Amniotic epithelial cell (primary cell): ENCODE data around the gene SNN.

Experiments
- DNase-seq: peaks from one replicate; pipeline ENCODE4 v3.0.0-alpha.2; 2010; ENCODE audit warnings: low read depth

SNN gene

GRCh38 chr16:11635113-11635652, 33.1 kb upstream of the SNN start:
- DNase-seq, result no peak

DNA sequence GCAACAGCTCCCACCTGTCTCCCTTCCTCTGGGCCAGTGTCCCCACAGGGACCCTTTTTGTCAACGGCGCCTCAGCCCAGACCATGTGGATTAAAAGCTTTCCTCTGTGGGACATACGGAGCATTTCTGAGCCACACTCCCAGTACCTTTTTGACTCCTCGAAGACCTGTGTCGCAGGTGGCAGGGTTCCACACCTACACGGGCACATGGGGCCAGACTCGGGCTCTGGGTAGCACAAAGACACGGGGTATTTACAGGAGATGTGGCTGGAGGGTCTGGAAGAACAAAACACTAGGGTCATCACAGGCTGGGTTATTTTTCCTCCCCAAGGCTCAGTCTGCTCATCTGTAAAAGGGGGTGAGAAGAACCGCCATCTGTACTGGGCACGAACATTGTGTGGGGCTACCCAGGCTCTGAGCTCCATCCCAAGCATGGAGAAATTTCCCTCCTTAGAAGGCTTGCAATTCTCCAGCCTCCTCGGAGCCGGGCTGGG, 32.5 kb upstream of the SNN start:
- DNase-seq, result no peak

- DNase-seq, result no peak
Measured at GRCh38 chr16:11636172-11636721, 32.0 kb upstream of the SNN start.

GRCh38 chr16:11637320-11637719, 30.9 kb upstream of the SNN start:
- DNase-seq, result no peak

- DNase-seq, result no peak
Measured at GRCh38 chr16:11638140-11638539, 30.1 kb upstream of the SNN start.

DNA sequence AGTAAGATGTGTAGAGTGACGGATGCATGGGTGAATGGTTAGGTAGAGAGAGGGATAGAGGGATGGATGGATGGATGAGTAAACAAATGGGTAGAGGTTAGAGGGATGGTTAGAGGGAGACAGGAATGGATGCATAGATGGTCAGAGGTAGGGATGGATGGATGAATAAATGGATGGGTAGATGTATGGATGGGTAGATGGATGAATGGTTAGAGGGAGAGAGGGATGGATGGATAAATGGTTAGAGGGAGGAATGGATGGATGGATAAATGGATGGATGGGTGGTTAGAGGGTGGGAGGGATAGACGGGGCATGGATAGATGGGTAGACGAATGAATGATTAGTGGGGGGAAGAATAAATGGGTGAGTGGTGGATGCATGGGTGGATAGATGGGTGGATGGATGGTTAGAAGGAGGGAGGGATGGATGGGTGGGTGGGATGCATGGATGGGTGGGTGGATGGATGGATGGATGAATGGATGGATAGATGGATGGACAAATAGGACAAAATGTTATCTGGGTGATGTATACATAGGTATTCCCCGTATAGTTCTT, 29.2 kb upstream of the SNN start:
- no peak for DNase-seq

DNA sequence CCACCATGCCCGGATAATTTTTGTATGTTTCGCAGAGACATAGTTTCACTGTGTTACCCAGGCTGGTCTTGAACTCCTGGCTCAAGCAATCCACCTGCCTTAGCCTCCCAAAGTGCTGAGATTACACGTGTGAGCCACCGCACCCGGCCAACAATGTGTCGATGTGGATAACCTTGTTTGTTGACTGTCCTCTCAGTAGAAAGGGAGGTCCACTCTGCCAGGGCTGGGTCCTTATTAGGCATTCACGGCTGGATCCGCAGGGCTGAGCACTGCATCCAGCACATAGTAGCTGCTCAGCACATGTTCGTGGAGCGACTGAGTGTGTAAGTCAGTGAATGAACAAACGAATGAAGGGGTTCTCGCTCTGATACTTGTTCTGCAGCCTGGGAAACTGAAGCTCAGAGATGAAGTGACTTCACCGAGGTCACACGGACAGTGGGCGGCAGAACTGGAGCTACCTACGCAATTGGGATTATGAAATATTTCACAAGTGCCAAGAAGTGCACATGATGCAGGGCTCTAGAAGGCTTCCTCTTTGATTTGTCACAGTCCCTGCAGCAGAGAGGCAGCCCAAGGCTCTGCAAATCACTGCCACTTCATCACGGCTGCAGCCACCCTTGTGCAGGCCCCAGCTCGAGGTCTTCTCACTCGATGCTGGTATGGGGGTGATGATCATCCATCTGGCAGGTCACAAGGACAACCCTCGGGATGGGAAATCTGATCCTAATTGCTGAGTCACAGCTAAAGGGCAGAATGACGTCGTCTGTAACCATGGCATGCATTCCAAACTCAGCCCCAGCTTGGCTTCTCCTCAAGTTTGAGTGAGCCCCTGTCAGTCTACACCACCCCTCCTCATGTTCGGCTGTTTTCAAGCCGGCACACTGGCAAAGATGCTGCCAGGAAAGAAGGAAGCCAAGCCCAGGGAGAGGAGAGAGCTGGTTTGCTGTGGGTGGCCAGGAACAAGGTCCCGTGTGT, 28.0 kb upstream of the SNN start:
- DNase-seq, result peak; percentile 95

DNA sequence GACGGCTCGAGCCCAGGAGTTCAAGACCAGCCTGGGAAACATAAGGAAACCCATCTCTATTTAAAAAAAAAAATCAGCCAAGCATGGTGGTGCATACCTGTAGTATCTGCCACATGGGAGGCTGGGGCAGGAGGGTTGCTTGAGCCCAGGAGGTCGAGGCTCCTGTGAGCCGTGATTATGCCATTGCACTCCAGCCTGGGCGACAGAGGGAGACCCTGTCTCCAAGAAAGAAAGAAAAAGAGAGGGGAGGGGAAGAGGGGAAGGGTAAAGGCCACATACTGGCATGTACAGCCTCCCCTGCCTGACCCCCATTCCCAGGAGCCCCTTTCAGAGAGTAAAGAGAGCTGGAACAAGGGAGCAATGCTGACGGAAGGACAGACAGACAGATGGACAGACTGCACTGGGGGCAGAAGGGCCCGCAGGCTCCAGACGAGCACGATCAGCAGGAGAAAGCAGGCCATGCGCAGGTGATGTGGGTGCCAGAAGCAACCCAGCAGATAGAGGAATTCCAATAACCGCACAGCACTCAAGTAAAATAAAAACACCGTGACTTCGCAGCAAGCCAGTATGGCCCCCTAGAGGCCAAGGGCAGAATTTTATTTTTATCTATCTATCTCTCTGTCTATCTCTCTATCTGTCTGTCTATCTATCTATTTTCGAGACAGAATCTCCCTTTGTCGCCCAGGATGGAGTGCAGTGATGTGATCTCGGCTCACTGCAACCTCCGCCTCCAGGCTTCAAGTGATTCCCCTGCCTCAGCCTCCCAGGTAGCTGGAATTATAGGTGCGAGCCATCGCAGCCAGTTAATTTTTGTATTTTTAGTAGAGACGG, 27.1 kb upstream of the SNN start:
- DNase-seq, result peak; percentile 71

DNA sequence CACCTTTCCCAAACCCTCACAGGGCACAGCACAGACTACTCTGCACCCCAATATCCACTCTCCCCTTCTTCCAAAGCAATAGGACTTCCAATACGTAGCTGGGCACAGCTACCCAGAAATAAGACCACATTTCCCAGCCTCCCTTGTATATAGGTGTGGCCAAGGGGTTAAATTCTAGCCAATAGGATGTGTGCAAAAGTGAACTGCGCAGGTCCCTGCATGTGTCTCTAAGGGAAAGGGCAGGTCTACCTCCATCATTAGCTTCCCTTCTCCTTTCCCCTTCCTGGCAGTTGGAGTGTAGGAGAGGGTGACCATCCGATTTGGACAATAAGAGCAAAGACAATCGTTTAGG, 25.5 kb upstream of the SNN start:
- no peak for DNase-seq

GRCh38 chr16:11649276-11649675, 19.0 kb upstream of the SNN start:
- DNase-seq, result no peak

DNA sequence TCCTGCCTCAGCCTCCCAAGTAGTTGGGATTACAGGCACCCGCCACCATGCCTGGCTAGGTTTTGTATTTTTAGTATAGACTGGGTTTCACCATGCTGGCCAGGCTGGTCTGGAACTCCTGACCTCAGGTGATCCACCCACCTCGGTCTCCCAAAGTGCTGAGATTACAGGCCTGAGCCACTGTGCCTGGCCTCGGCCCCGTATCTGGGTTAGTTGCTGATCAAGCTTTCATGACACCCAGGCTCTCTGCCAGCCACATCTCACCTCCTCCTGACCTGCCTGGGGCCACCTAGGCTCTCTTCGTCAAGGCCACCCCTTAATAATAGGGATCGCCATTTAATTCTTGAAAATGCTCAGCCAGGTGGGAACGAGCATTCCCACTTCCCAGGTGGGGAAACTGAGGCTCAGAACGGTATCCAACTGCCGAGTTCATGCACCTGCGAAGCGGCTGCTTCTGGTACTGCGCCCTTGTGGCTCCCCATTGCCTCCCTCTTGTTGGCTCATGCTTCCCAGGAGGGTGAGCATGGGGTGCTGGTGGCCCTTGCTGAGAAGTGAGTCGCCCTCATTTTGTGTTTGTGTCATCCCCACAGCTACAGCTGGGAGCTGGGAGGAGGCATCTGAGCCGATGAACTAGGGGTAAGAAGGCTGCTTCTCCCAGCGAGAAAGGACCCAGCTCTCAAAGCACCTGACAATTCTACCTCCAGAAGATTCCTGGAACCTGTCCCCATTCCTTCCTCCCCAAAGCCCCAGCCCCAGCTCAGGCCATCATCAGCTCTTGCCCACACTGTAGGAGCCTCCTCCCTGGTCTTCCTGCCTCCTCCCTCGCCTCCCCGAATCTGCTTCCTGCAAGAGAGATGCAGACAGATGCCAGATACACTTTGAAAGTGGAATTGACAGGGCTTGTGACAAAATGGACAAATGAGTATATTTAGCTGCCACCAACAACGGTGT, 17.3 kb upstream of the SNN start:
- DNase-seq, result no peak

DNA sequence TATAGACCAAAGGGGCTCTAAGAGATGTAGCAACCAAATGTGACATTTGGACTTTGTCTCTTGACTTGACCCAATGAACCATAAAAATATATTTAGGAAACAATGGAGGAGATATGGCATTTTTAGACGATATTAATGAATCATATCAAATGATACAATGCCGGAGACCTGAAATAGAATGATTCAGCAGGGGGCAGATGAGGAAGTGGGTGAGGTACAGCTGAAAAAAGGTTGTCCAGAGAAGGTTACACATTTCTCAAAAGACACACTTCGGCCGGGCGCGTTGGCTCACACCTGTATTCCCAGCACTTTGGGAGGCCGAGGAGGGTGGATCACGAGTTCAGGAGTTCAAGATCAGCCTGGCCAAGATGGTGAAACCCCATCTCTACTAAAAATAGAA, 16.5 kb upstream of the SNN start:
- no peak for DNase-seq

DNA sequence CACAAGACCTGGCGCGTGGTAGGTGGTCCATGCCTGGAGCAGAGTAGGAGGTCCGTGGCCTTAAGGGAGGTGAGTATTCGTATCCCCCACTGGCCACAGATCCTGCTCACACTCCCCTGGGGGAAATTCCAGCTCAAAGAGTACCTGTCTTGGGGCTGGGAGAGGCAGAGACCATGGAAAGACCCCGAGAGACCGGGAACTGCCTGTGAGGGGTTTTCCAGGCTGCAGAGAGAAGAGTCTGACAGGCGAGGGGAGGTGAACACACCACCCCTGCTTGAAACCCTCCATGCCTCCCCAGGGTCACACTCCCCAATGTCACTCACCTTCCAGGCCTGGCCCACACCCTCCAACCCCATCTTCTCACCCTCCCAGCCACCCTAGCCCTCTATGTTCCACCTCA, 12.6 kb upstream of the SNN start:
- DNase-seq, result no peak

- no peak for DNase-seq
Measured at GRCh38 chr16:11657556-11657955, 10.7 kb upstream of the SNN start.

DNA sequence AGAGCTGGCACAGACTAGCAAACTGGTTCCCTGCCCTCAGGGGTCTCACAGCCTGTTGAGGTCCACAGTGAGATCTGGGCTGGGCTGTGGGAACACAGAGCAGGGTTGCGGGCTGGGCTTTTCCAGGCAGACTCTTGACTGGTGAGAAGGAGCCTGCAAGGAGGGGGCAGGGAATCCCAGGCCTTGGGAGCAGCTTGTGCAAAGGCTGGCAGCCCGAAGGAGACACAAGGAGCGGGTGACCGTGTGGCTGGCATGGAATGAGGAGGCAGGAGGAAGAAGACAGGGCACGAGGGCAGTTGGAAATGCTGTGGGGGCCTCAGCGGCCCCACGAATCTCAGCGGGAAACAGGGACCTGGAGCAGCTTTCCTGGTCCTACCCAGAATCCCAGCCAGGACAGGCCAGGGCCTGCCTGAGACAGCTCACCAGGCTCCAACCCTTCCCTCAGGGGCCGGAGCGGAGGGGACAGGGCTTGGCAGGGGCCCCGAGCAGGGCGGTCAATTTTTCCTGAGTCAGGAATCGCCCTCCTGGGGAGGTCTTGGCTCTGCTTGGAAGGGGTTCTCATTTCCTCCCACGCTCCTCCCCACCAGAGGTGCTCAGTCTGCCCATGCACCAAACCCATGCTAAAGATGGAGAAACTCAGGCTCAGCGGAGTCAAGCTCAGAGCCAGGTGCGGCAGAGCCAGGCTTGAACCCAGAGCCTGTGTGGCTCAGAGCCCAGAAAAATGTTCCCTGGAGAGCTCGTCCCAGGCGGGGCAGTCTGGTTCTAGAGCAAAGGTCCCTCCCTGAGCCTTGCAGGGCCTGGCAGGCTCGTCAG, 9.2 kb upstream of the SNN start:
- DNase-seq, result no peak

DNA sequence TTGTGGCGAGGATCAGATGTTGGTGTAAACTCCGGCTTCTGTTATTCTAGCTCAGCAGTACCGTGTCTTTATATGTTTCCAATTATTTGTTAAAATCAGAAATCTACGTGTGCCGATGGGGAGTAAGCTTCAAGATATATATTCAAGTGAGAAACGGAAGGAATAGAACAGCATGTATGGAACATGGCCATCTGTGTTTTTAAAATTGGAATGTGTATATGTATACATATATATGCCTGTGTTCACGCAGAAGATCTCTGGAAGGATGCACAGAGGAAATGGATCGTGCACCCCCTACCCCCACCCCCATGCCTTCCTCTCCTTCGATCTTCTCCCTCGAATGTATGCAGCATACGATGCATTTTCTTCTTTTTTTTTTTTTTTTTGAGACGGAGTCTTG, 7.7 kb upstream of the SNN start:
- no peak for DNase-seq

GRCh38 chr16:11662582-11662981, 5.7 kb upstream of the SNN start:
- DNase-seq, result no peak

DNA sequence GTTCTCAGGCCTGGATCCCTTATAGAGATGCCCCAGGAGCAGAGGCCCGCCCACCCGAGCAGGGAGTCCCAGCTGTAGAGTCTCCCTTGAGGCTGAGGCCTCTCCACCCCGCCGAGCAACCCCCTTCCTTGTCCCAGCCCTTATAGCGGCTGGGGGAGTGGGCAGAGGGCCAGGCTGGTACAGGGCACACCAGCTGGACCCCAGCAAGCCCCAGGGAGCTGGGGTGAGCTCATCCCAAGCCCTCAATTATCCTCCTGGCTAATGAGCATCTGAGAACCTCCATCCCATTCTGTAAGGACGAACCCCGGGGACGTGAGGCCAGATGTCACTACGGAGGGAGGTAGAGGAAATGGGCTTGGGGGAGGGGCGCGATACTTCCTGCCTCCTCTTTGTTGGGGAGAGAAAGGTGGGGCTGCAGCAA, 3.2 kb upstream of the SNN start:
- DNase-seq, result no peak

- no peak for DNase-seq
Measured at GRCh38 chr16:11666103-11667055, 1.9 kb upstream of the SNN start.
